ENCODE data around the gene STK24.

Gene STK24

DNA sequence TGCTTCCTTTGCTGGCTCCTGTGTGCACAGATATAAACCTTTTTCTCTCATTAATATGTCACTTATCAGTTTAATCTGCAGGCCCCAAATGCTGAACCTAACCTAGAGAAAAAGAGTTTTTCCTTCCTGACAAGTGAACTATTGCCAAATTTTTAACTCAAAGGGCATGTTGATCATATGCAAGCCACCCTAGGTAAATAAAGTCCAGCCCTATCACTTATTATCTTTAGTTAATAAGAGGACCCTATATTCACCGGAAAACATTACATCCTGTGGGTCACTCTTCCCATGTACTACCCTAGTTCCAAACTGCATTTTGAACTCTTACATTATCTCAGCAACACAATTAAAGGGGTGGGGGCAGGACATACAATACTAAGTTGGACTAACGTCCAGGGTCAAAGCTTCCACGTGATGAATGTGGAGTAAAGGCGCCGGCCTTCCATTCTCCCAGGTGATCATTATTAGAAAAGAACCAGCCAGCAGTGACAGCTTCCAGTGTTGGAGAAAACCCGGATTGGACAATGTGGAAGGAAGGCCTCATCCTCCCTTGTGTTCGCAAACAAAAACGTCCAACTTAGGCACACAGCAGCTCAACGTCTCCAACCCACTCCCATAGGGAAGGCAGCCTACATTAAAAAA lies 86.6 kb downstream of the STK24 start:
- TF ChIP-seq CTCF (IDR thresholded peaks at IDR 0.05; ENCODE audit: control insufficient read depth, insufficient read depth, low read depth, low read length, missing control alignments), result no peak
- no peak for DNase-seq (ENCODE audit: low read depth)
- H3K4me3 ChIP-seq (ENCODE audit: control insufficient read depth, low read depth, low read length), result no peak overlapping the region

DNA sequence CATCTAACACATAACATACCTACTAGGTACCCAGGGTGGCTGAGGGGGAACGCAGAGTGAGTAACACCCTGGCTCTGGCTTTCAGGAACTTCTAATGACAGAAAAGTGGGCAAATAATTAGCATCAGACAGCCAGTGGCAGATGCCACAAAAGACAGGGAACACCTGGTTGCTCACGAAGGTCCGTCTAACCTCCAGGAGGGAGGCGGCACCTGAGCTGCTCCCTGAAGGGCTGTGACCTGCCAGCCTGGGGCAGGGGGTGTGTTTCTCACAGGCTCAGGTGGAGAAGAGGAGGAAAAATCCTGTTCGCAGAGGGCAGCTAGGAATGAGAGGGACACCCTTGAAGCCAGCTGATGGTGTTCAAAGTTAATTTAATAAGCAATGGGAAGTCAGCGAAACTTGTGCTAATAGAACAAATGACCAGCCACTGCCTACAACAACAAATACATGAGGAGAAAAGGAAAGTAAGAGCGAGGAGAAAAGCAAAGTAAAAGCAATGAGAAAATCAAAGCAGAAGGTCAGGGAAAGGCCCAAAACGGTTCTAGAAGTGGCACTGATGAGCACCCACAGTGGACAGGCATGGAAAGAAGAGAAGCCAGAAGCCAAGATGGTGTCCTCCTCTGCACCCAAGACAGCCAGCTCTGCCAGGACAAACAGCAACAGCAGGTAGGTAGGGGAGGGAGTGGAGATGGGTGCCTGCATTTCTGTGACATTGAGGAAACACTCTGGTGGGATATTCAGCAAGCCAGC lies 87.3 kb downstream of the STK24 start:
- no peak for TF ChIP-seq CTCF (IDR thresholded peaks at IDR 0.05; ENCODE audit: control insufficient read depth, insufficient read depth, low read depth, low read length, missing control alignments)
- H3K4me3 ChIP-seq (ENCODE audit: control insufficient read depth, low read depth, low read length), result no peak overlapping the region
- no peak for DNase-seq (ENCODE audit: low read depth)

DNA sequence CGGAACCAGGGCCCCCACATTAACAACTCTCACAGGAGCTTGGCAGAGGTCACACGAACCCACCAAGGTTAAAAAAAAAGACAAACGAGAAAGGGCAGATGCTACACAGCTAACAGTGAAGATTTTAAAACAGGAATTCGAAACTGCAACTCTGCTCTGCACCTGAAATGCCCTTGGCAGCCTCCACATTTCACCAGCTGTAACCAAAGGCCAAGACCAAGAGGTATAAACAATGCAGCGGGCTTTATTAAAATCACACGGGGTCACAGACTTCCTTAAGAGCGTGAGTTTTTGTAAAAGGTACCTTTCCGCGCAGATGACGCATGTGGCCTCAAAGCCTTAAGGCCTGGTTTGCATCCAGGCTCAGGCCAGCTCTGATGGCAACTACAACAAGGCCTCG lies 88.2 kb downstream of the STK24 start:
- DNase-seq (ENCODE audit: low read depth), result no peak
- H3K4me3 ChIP-seq (ENCODE audit: control insufficient read depth, low read depth, low read length), result no peak overlapping the region
- no peak for TF ChIP-seq CTCF (IDR thresholded peaks at IDR 0.05; ENCODE audit: control insufficient read depth, insufficient read depth, low read depth, low read length, missing control alignments)

DNA sequence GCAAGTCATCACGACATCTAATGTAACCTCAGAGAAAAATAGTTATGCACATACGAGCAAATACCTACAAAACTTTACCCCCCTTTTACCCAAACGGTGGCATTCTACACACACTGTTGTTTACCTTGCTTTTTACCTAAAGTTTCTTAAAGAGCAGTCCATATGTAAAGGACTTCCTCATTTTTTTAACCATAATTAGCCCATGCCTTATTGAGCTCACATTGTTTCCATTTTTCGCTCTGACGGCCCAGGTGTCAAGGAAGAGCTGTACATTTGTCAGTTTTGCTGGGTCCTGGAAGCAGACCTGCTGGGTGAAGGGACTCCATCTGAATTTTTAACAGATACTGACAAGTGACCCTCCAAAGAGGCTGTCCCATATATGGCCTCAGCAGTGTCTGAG lies 89.4 kb downstream of the STK24 start:
- TF ChIP-seq CTCF (IDR thresholded peaks at IDR 0.05; ENCODE audit: control insufficient read depth, insufficient read depth, low read depth, low read length, missing control alignments), result no peak
- no peak for DNase-seq (ENCODE audit: low read depth)

GRCh38 chr13:98487016-98487415 lies 89.9 kb downstream of the STK24 start:
- no peak for DNase-seq (ENCODE audit: low read depth)
- TF ChIP-seq CTCF (IDR thresholded peaks at IDR 0.05; ENCODE audit: control insufficient read depth, insufficient read depth, low read depth, low read length, missing control alignments), result no peak
- no peak overlapping the region for H3K4me3 ChIP-seq (ENCODE audit: control insufficient read depth, low read depth, low read length)

More for the DNA sequence above, 89.4 kb downstream of the STK24 start:
- H3K4me3 ChIP-seq (ENCODE audit: control insufficient read depth, low read depth, low read length), result no peak overlapping the region

DNA sequence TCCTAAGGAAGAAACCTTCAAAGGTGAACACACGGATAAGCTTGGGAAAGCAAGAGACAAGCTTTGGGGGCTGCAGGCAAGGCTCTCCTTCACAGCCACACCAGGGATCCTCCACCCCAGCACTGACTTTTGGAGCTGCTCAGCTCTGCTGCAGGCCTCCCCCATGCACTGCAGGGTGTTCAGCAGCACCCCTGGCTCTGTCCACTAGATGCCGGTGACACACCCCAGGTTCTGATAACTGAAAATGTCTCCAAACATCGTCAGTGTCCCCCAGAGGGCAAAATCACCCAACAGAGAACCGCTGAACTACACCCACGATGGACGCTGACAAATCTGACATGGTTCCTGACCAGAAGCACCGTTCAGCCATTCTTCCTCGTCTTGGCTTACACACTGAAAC lies 90.5 kb downstream of the STK24 start:
- DNase-seq (ENCODE audit: low read depth), result no peak
- TF ChIP-seq CTCF (IDR thresholded peaks at IDR 0.05; ENCODE audit: control insufficient read depth, insufficient read depth, low read depth, low read length, missing control alignments), result no peak
- no peak overlapping the region for H3K4me3 ChIP-seq (ENCODE audit: control insufficient read depth, low read depth, low read length)
